Measurements from ENCODE around the gene DSC1.

DNA sequence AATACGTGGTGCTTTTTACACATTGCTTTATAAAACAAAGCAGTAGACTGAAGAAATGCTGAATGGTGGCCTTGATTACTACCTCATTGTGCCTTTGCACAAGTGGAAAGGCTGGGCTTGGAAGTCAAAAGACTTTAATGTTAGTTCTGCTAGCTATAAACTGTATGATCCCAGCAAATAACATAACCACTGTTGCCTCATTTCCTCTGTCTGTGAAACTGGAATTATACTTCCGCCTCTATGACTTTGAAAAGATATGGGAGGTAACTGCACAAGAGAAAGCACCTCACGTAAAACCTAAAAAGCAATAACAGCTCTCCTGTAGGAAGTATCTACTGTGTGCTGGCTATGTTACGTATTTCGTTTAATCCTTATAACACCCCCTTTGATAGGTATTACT is 43.4 kb upstream of the DSC1 start:
- TF ChIP-seq, protein P1, sequence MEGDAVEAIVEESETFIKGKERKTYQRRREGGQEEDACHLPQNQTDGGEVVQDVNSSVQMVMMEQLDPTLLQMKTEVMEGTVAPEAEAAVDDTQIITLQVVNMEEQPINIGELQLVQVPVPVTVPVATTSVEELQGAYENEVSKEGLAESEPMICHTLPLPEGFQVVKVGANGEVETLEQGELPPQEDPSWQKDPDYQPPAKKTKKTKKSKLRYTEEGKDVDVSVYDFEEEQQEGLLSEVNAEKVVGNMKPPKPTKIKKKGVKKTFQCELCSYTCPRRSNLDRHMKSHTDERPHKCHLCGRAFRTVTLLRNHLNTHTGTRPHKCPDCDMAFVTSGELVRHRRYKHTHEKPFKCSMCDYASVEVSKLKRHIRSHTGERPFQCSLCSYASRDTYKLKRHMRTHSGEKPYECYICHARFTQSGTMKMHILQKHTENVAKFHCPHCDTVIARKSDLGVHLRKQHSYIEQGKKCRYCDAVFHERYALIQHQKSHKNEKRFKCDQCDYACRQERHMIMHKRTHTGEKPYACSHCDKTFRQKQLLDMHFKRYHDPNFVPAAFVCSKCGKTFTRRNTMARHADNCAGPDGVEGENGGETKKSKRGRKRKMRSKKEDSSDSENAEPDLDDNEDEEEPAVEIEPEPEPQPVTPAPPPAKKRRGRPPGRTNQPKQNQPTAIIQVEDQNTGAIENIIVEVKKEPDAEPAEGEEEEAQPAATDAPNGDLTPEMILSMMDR (IDR thresholded peaks at IDR 0.05): no peak
- TF ChIP-seq TCF7L2 (IDR thresholded peaks at IDR 0.05; ENCODE audit: low read depth, low read length) (no peak), POLR2AphosphoS5 (IDR thresholded peaks at IDR 0.05; ENCODE audit: low read depth, low read length) (no peak), SIN3A (IDR thresholded peaks at IDR 0.05; ENCODE audit: borderline replicate concordance, insufficient read depth, low read depth, low read length) (no peak)

All from Panc1 (cell line).